ENCODE measurements around the gene CYB5D1.

Gene CYB5D1

GRCh38 chr17:7846765-7847661, 10.8 kb upstream of the CYB5D1 start:
- Histone ChIP-seq H3K36me3 (ENCODE audit: insufficient read depth, low read length) (peaks cover 32% of the 10 kb centered on the region; the same call in 1 of the 2 replicates), H4K20me1 (ENCODE audit: insufficient read depth, low read length) (peaks cover 19% of the 10 kb centered on the region; the same call in 1 of the 2 replicates)

GRCh38 chr17:7848131-7848579, 9.6 kb upstream of the CYB5D1 start:
- Histone ChIP-seq H3K9me3 (ENCODE audit: insufficient read depth, low read length, severe bottlenecking) (no peaks in the 10 kb centered on the region), H3K4me2 (ENCODE audit: insufficient read depth, low read length) (no peak overlapping the region), H2AFZ (ENCODE audit: low read depth, low read length) (no peak overlapping the region), H3K27me3 (ENCODE audit: insufficient read depth, low read length, poor library complexity) (peaks cover under 1% of the 10 kb centered on the region), H3K4me3 (ENCODE audit: low read depth in 1 of 2, low read length in 2 of 2) (no peak overlapping the region), H3K79me2 (ENCODE audit: insufficient read depth, low read length) (no peaks in the 10 kb centered on the region; the same call in 1 of the 2 replicates), H3K27ac (ENCODE audit: low read length) (no peak overlapping the region), H4K20me1 (ENCODE audit: insufficient read depth, low read length) (peaks cover 20% of the 10 kb centered on the region; the same call in 1 of the 2 replicates), H3K4me1 (ENCODE audit: insufficient read depth, low read length) (peaks cover 41% of the 10 kb centered on the region), H3K9ac (ENCODE audit: low read depth, low read length) (no peak overlapping the region), H3K36me3 (ENCODE audit: insufficient read depth, low read length) (peaks cover 43% of the 10 kb centered on the region; the same call in 1 of the 2 replicates)
- DNase-seq (no peak), ATAC-seq (ENCODE audit: insufficient read depth, low read depth) (no peak)
- TF ChIP-seq CTCF (IDR thresholded peaks at IDR 0.05; ENCODE audit: borderline replicate concordance, extremely low read depth, low read length, poor library complexity, severe bottlenecking) (no peak), EZH2 (IDR thresholded peaks at IDR 0.05; ENCODE audit: borderline replicate concordance, low read depth, low read length, severe bottlenecking) (no peak)

More at GRCh38 chr17:7846765-7847661, 10.8 kb upstream of the CYB5D1 start:
- Histone ChIP-seq H3K4me3 (ENCODE audit: low read depth in 1 of 2, low read length in 2 of 2) (no peak overlapping the region), H3K27me3 (ENCODE audit: insufficient read depth, low read length, poor library complexity) (peaks cover 12% of the 10 kb centered on the region), H3K9me3 (ENCODE audit: insufficient read depth, low read length, severe bottlenecking) (no peaks in the 10 kb centered on the region), H3K4me1 (ENCODE audit: insufficient read depth, low read length) (peaks cover 49% of the 10 kb centered on the region), H3K27ac (ENCODE audit: low read length) (no peak overlapping the region), H3K9ac (ENCODE audit: low read depth, low read length) (no peak overlapping the region), H3K79me2 (ENCODE audit: insufficient read depth, low read length) (no peaks in the 10 kb centered on the region; the same call in 1 of the 2 replicates), H2AFZ (ENCODE audit: low read depth, low read length) (no peak overlapping the region), H3K4me2 (ENCODE audit: insufficient read depth, low read length) (no peak overlapping the region)
- ATAC-seq (ENCODE audit: insufficient read depth, low read depth) (no peak), DNase-seq (no peak)
- TF ChIP-seq CTCF (IDR thresholded peaks at IDR 0.05; ENCODE audit: borderline replicate concordance, extremely low read depth, low read length, poor library complexity, severe bottlenecking) (no peak), EZH2 (IDR thresholded peaks at IDR 0.05; ENCODE audit: borderline replicate concordance, low read depth, low read length, severe bottlenecking) (no peak)

GRCh38 chr17:7848739-7849129, 9.1 kb upstream of the CYB5D1 start:
- DNase-seq: no peak
- H3K9ac ChIP-seq (ENCODE audit: low read depth, low read length): no peak overlapping the region
- no peaks in the 10 kb centered on the region for H3K9me3 ChIP-seq (ENCODE audit: insufficient read depth, low read length, severe bottlenecking)
- no peak overlapping the region for H3K4me2 ChIP-seq (ENCODE audit: insufficient read depth, low read length)
- H3K27ac ChIP-seq (ENCODE audit: low read length): no peak overlapping the region
- no peak overlapping the region for H3K4me3 ChIP-seq (ENCODE audit: low read depth in 1 of 2, low read length in 2 of 2)
- H3K79me2 ChIP-seq (ENCODE audit: insufficient read depth, low read length): no peaks in the 10 kb centered on the region; the same call in 1 of the 2 replicates
- H3K27me3 ChIP-seq (ENCODE audit: insufficient read depth, low read length, poor library complexity): no peaks in the 10 kb centered on the region
- peaks cover 18% of the 10 kb centered on the region; the same call in 1 of the 2 replicates for H4K20me1 ChIP-seq (ENCODE audit: insufficient read depth, low read length)
- no peak for TF ChIP-seq CTCF (IDR thresholded peaks at IDR 0.05; ENCODE audit: borderline replicate concordance, extremely low read depth, low read length, poor library complexity, severe bottlenecking)
- TF ChIP-seq EZH2 (IDR thresholded peaks at IDR 0.05; ENCODE audit: borderline replicate concordance, low read depth, low read length, severe bottlenecking): no peak
- no peak for ATAC-seq (ENCODE audit: insufficient read depth, low read depth)
- peaks cover 44% of the 10 kb centered on the region; the same call in 1 of the 2 replicates for H3K36me3 ChIP-seq (ENCODE audit: insufficient read depth, low read length)
- H2AFZ ChIP-seq (ENCODE audit: low read depth, low read length): no peak overlapping the region
- peaks cover 35% of the 10 kb centered on the region for H3K4me1 ChIP-seq (ENCODE audit: insufficient read depth, low read length)

All from DND-41 (cell line).